ENCODE results near the gene ADRA1B.
A peak's percentile ranks its signal among the peaks of the same experiment; 100 is the strongest.

Gene ADRA1B

DNA sequence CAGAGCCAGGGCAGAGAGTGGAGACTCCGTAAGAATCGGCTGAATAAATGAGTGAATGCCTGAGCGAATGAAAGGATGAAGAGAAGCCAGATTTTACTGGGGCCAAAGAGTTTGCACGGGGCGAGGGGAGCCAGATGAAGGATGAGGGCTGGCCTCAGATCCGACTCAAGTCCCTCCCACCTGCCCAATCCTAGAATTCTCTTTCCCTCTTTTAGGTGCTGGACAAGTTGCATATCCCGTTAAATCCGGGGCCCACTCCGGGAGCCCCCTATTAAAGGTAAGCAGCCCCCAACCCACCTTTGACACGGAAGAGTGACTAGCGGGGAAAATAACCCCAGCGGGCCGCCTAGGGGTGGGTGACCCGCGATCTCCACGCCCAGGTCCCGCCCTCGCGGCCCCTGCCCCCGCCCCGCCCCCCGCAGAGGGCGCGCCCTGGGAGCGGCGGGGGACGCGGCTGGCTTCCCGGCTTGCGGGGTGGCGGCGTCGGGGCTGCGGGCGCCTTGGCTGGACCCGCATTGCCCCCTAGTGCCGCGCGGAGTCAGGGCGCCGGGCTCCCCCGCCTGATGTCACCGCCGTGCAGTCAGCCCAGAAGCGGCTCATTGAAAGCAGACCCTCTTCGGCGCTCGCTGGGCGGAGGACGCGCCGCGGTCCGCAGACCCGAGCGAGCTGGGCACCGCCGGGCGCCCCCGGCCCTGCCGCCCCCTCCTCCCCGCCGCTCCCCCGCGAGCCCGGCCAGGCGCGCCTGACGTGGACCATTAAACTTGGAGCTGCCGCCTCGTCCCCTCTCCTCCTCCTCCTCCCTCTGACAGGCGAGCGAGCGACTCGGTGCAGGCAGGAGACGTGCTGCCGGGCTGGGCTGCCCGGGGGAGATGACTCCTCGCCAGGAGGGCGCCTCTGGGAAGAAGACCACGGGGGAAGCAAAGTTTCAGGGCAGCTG, at the start of gene ADRA1B:
ADRA1B (plus strand) TSS at position 579 of the 937 bp plus-strand sequence. CDS start 424 bp downstream, outside the sequence.
- peak; percentile 69 for DNase-seq

DNA sequence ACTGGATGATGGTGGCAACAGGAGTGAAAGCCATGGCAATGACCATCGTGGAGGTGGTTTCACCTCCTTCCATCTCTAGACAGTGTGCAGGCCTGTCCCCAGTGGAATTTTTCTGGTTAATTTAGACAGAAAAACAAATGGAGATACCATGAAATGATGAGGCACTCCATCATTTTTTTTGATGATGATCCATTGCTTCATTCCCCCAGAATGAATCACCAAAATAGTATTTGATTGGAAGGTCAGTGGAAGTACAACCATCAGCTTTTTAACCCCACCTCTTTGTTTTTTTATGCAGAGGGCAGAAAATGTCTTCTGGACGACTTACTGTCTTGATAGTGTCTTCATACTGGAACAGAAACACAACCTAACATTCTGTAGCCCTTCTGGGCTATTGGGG, 42.6 kb upstream of the ADRA1B start:
- DNase-seq, result no peak

GRCh38 chr5:159874263-159874662, 42.0 kb upstream of the ADRA1B start:
- no peak for DNase-seq

DNA sequence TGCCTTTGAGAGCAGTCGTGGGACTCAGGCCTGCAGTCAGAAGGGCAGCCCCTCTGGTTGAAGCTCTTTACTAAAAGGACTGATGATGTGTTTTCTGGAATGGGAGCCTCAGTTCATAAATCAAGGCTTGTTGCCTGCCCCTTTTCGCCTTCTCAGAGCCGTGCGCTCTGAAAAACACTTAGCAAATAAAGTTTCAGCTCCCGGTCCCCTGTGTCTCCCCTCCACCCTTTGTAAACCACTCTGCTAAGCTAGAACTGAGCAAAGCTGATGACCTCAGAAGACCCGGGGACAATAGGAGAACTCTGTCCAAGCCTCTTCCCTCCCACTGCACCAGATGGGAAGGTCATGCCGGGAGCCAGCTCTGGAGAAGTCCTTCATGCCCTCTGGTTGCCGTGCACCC, 39.3 kb upstream of the ADRA1B start:
- DNase-seq, result no peak

DNA sequence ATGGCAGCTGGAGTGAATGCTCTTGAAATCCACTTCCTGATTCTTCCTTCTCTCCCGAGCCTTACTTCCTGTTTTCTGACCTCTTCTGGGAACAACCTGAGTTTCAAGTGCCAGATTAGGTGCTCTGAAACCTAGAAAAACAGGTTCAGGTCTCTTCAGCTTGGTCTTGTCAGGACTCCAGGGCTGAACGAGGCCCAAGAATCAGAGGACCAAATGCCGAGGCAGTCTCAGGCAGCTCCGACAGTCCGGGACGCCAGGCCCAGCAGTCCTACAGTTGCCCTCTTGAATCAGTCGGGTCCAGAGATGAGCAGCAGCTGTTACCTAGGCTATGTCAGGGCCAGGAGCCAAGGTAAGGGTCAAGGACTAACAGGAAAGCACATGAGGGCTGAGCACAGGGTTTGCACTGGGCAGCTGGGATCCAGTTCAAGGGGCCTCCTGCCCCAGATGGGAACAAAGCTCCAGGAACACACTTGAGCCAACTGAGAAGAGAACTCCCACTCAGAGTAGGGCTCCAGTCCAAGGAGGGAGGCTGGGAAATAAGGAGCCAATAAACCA, 38.3 kb upstream of the ADRA1B start:
- no peak for DNase-seq

DNA sequence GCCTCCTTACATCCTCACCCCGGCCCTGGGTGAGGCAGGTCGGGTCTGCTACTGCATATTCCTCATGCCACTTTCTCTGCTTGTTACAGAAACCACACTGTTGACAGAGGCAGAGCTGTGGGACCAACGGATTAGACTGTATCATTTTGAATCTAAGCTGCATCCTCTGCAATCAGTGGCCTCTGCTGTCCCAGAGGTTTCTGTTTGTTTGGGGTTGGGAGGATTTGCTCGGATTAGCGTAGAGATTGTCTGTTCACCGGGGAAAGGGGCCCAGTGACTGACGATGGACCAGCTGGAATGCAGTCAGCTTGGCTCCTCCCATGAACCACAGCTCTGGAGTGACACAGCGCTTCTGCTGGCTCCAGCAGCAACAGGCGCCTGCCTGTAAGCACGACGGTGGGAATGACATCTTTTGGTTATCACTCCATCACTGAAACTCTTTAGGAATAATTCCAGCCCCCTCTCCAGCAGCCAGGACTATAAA, 37.3 kb upstream of the ADRA1B start:
- peak; percentile 18 for DNase-seq

GRCh38 chr5:159880676-159881075, 35.6 kb upstream of the ADRA1B start:
- DNase-seq, result no peak

DNA sequence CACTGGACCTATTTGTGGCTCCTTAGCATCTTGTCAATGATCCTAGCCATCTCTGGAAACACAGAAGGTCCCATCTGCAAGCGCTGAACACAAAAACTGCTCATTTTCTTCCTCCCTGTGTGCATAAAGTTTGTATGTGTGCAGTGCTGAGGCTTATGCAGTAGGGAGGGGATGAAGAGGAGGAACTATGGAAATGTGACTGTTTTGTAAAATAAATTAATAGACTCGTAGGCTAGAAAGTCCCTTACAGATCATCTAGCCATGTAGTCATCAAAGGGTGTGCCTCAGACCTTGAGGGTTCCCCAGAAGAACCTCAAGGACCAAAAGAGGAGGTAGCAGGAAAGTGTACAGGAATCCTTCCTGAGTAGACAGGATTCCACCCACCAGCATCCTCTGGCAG, 34.3 kb upstream of the ADRA1B start:
- DNase-seq, result no peak

GRCh38 chr5:159883522-159883950, 32.7 kb upstream of the ADRA1B start:
- no peak for DNase-seq

- DNase-seq, result no peak
Measured at GRCh38 chr5:159884917-159885620, 31.2 kb upstream of the ADRA1B start.

GRCh38 chr5:159886296-159886695, 30.0 kb upstream of the ADRA1B start:
- no peak for DNase-seq

- peak; percentile 18 for DNase-seq
Measured at GRCh38 chr5:159887050-159887449, 29.2 kb upstream of the ADRA1B start.

DNA sequence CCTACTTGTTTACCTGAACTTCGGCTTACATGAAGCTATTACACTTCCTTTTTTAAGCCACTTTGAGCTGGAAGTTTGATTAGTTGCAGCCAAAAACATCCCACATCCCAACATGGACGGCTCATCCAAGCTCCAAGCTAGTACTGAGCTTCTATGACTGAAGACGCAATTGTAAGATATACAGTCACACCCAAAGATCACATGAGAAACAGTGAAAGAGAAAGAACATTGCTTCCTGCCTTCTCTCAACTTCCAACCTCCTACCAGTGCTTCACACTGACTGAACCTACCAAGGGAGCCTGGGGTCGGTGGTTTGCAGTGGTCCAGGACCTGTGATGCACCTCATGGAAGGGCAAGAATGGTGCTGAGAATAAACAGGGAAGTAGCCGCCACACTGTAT, 27.4 kb upstream of the ADRA1B start:
- no peak for DNase-seq

GRCh38 chr5:159890141-159890540, 26.1 kb upstream of the ADRA1B start:
- no peak for DNase-seq

GRCh38 chr5:159891371-159891770, 24.9 kb upstream of the ADRA1B start:
- no peak for DNase-seq

DNA sequence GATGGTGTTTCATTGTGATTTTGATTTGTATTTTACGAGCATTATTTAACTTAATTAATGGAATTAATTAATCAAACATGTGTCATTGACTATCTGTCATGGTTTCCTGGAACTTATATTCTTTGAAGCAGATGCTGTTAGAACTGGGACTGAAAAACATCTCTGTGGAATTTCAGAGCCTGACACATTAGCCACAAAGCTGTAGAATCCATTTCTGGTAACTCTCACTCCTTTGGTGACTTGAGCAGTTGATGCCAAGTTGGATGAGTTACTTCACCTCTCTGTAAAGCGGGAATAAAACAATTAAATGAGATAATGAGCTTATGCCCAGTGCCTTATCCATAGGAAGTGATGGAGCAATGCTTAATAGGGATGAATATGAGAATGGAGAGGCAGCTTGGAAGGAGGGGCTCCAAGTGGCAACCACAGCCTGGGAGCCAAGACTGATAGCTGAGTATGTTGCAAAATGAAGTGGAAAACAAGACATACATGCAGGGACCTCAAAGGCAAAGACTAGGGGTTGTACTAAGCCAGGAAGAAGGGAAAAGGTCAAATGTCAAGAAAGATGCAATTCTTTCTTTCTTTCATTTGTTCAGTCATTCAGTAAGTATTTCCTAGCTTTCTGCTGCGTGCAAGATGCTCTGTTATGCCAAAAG, 23.1 kb upstream of the ADRA1B start:
- DNase-seq, result no peak

GRCh38 chr5:159894149-159894720, 22.0 kb upstream of the ADRA1B start:
- DNase-seq, result no peak

GRCh38 chr5:159897786-159898393, 18.4 kb upstream of the ADRA1B start:
- no peak for DNase-seq

DNA sequence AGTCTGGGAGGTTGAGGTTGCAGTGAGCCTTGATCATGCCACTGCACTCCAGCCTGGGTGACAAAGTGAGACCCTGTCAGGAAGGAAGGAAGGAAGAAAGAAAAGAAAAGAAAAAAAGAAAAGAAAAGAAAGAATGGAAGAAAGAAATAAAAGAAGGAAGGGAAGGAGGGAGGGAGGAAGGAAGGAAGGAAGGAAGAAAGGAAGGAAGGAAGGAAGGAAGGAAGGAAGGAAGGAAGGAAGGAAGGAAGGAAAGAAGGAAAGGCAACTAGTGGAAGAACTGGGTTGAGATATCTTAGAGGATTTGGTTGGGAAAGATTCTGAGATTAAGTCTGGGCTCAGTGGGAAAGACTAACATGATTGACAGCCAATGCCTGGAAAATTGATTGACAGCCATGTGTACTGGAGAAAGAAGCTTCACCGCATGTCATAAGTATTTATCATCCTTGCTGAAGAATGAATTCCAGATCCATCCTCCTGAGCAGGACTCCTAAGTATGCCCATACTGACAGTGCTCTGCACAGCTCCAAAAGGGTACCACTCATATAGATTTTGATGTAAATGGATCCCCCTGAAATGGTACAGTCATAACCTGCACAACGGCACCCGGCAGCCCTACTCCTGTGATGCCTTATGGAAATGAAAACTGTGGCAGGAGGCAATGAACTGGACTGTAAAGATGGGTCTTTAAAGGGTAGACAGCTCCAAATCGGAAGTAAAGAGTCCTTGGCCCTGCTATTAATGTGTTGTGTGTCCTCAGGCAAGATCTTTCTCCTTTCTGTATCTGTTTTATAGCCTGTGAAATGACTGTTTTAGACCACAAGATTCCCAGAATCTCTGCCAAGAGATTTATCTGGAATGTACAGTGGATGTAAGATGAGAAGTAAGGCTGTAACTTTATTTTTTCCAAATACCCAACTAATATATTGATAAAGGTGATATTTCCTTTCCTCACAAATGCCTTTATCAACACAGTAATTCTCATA, 16.9 kb upstream of the ADRA1B start:
- no peak for DNase-seq

GRCh38 chr5:159901308-159901707, 15.0 kb upstream of the ADRA1B start:
- DNase-seq, result no peak

DNA sequence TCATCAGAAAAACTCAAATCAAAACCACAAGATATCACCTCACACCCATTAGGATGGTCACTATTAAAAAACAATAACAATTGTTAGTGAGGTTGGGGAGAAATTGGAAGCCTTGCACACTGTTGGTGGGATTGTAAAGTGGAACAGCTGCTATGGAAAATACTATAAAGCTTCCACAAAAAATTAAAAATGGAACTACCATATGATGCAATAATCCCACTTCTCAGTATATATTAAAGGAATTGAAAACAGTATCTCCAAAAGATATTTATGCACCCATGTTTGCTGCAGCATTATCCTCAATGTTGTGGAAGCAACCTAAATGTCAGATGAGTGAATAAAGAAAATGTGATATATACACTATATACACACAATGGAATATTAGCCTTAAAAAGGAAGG, 14.5 kb upstream of the ADRA1B start:
- no peak for DNase-seq

All from NCI-H1436 (cell line).